NOMO-1 treated with DMSO at 0.1 percent for 48 hours (cell line): ENCODE measurements around the gene LRRC7.
A peak's percentile ranks its signal among the peaks of the same experiment; 100 is the strongest.

Experiments used
- DNase-seq: peaks from one replicate; lab custom pipeline; 2025; ENCODE audit not compliant: unreplicated experiment; lab: John Stamatoyannopoulos, UW

Gene LRRC7

GRCh38 chr1:70084314-70084915, 516.7 kb downstream of the LRRC7 start:
- DNase-seq, result peak; percentile 13

- no peak for DNase-seq
Observed at GRCh38 chr1:70085521-70085920, 517.8 kb downstream of the LRRC7 start.

- no peak for DNase-seq
Observed at GRCh38 chr1:70086897-70087296, 519.2 kb downstream of the LRRC7 start.

- no peak for DNase-seq
Observed at GRCh38 chr1:70090141-70090540, 522.4 kb downstream of the LRRC7 start.

GRCh38 chr1:70090875-70091274, 523.2 kb downstream of the LRRC7 start:
- no peak for DNase-seq

GRCh38 chr1:70091811-70092210, 524.1 kb downstream of the LRRC7 start:
- no peak for DNase-seq

- no peak for DNase-seq
Observed at GRCh38 chr1:70092526-70092925, 524.8 kb downstream of the LRRC7 start.

- DNase-seq, result no peak
Observed at GRCh38 chr1:70093250-70093975, 525.7 kb downstream of the LRRC7 start.

GRCh38 chr1:70101231-70101630, 533.5 kb downstream of the LRRC7 start:
- no peak for DNase-seq

GRCh38 chr1:70101774-70102173, 534.1 kb downstream of the LRRC7 start:
- DNase-seq, result no peak

- DNase-seq, result no peak
Observed at GRCh38 chr1:70103770-70104169, 536.0 kb downstream of the LRRC7 start.

- DNase-seq, result no peak
Observed at GRCh38 chr1:70109241-70109640, 541.5 kb downstream of the LRRC7 start.

- DNase-seq, result no peak
Observed at GRCh38 chr1:70112838-70113237, 545.1 kb downstream of the LRRC7 start.

GRCh38 chr1:70115315-70115714, 547.6 kb downstream of the LRRC7 start:
- no peak for DNase-seq

GRCh38 chr1:70117046-70117445, 549.3 kb downstream of the LRRC7 start:
- no peak for DNase-seq

- peak; percentile 11 for DNase-seq
Observed at GRCh38 chr1:70134148-70134547, 566.4 kb downstream of the LRRC7 start.

GRCh38 chr1:70140343-70140742, 572.6 kb downstream of the LRRC7 start:
- no peak for DNase-seq

GRCh38 chr1:70140894-70141293, 573.2 kb downstream of the LRRC7 start:
- no peak for DNase-seq

GRCh38 chr1:70142075-70142474, 574.4 kb downstream of the LRRC7 start:
- DNase-seq, result no peak

- DNase-seq, result no peak
Observed at GRCh38 chr1:70143048-70143659, 575.4 kb downstream of the LRRC7 start.

GRCh38 chr1:70146488-70146887, 578.8 kb downstream of the LRRC7 start:
- no peak for DNase-seq

GRCh38 chr1:70150444-70150843, 582.7 kb downstream of the LRRC7 start:
- no peak for DNase-seq
